HL-60 (cell line): Measurements from ENCODE around the gene IRAK1.

Experiments
- DNase-seq, 2 experiments: peaks; one replicate each; pipeline ENCODE4 v3.0.0-alpha.2; 2010 to 2020; ENCODE audit warnings: low read depth in 1 of 2, low spot score in 1 of 2
- H3K27ac ChIP-seq: fragments of 250-450 bp; sonication (Bioruptor Pico); replicated peaks from 2 replicates; pipeline ENCODE4 v1.5.1; 2020; ENCODE audit warnings: mild to moderate bottlenecking, moderate library complexity
- H3K27me3 ChIP-seq: fragments of 250-450 bp; sonication (Bioruptor Pico); 2 replicates; pipeline ENCODE4 v1.5.1; 2021; ENCODE audit warnings: mild to moderate bottlenecking, moderate library complexity; ENCODE audit not compliant: insufficient read depth, poor library complexity, severe bottlenecking
- H3K4me3 ChIP-seq: replicated peaks from 2 replicates; pipeline ENCODE4 v1.5.1; 2011; ENCODE audit warnings: mild to moderate bottlenecking, control low read depth, low read length; ENCODE audit not compliant: insufficient read depth
- GABPA ChIP-seq: IDR thresholded peaks from 2 replicates; pipeline ENCODE4 v1.6.1; 2012; ENCODE audit warnings: low read depth
- POLR2AphosphoS5 ChIP-seq: IDR thresholded peaks from 2 replicates; pipeline ENCODE4 v1.6.1; 2012; ENCODE audit warnings: low read depth
- SPI1 ChIP-seq: IDR thresholded peaks from 2 replicates; pipeline ENCODE4 v1.6.1; 2012; ENCODE audit warnings: low read depth, mild to moderate bottlenecking, borderline replicate concordance
- TF ChIP-seq, protein P1 (sequence below): IDR thresholded peaks from 2 replicates; pipeline ENCODE4 v1.6.1; 2012; ENCODE audit warnings: low read depth; ENCODE audit not compliant: insufficient replicate concordance
- TF ChIP-seq, protein P2 (sequence below): IDR thresholded peaks from one replicate; pipeline ENCODE4 v1.5.1; 2011; ENCODE audit warnings: low read length, control low read depth, inconsistent platforms; ENCODE audit not compliant: insufficient read depth

Gene IRAK1

DNA sequence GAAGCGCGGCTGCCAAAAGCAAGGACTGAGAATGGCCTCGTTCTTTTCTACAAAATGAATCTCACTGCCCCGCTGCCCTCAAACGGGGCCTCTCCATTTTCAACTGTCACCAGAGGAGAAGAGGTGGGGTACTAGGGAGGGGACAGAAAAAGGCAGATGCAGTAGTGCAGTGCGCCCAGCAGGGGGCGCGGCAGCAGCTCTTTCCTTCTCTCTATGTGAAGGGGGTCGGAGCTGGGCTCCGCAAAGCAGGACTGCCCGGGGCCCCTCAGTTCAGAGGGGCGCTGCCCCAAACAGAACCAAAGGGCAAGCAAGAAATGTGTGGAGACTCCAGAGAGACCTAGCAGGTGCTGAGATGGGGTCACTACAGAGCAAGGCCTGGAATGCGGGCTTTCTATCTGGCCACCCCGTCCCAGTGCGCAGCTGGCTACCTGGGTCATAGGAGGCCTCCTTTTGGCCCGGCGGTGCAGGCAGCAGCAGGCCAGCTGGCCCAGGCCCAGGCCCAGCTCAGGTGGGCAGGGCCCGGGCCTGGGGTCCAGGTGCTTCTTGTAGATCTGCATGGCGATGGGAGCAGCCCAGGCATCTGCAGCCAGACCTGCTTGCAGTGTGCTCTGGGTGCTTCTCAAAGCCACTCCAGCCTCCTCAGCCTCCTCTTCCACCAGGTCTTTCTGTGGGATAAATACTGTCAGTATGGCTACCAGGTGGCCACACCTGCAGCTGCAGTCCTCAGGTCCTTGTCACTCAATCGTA is 5.9 kb downstream of the IRAK1 start:
- peak; percentile 24 to 47 for DNase-seq
- TF ChIP-seq GABPA, result no peak
- TF ChIP-seq, protein P1, sequence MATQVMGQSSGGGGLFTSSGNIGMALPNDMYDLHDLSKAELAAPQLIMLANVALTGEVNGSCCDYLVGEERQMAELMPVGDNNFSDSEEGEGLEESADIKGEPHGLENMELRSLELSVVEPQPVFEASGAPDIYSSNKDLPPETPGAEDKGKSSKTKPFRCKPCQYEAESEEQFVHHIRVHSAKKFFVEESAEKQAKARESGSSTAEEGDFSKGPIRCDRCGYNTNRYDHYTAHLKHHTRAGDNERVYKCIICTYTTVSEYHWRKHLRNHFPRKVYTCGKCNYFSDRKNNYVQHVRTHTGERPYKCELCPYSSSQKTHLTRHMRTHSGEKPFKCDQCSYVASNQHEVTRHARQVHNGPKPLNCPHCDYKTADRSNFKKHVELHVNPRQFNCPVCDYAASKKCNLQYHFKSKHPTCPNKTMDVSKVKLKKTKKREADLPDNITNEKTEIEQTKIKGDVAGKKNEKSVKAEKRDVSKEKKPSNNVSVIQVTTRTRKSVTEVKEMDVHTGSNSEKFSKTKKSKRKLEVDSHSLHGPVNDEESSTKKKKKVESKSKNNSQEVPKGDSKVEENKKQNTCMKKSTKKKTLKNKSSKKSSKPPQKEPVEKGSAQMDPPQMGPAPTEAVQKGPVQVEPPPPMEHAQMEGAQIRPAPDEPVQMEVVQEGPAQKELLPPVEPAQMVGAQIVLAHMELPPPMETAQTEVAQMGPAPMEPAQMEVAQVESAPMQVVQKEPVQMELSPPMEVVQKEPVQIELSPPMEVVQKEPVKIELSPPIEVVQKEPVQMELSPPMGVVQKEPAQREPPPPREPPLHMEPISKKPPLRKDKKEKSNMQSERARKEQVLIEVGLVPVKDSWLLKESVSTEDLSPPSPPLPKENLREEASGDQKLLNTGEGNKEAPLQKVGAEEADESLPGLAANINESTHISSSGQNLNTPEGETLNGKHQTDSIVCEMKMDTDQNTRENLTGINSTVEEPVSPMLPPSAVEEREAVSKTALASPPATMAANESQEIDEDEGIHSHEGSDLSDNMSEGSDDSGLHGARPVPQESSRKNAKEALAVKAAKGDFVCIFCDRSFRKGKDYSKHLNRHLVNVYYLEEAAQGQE, result no peak
- TF ChIP-seq, protein P2, sequence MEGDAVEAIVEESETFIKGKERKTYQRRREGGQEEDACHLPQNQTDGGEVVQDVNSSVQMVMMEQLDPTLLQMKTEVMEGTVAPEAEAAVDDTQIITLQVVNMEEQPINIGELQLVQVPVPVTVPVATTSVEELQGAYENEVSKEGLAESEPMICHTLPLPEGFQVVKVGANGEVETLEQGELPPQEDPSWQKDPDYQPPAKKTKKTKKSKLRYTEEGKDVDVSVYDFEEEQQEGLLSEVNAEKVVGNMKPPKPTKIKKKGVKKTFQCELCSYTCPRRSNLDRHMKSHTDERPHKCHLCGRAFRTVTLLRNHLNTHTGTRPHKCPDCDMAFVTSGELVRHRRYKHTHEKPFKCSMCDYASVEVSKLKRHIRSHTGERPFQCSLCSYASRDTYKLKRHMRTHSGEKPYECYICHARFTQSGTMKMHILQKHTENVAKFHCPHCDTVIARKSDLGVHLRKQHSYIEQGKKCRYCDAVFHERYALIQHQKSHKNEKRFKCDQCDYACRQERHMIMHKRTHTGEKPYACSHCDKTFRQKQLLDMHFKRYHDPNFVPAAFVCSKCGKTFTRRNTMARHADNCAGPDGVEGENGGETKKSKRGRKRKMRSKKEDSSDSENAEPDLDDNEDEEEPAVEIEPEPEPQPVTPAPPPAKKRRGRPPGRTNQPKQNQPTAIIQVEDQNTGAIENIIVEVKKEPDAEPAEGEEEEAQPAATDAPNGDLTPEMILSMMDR, result peak; percentile 63
- TF ChIP-seq SPI1, result no peak
- no peak for TF ChIP-seq POLR2AphosphoS5
- H3K27me3 ChIP-seq, result no peaks in the 10 kb centered on the region
- H3K27ac ChIP-seq, result 0 out of 2 replicates have a peak overlapping the region, but pooled peaks have one; percentile 1
- H3K4me3 ChIP-seq, result no peak overlapping the region

DNA sequence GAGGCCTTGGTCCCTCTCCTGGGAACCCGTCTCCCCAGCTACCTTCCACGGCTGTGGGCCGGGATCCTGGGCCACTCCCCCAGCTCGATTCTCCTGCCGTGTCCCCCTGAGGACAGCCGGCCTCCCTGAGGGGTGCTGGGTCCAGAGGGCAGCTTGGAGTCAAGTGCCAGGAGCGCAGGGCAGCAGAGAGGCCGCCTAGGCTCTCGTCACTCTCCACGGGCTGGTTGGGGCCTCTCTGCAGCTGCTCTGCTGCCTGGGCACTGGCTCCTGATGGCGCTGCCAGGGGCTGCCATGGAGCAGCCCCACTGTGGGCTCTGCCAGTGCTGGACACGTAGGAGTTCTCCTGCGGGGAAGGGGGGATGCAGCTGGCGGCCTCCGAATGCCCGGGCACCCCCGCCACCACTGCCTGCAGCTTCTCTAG is 6.7 kb downstream of the IRAK1 start:
- no peaks in the 10 kb centered on the region for H3K27me3 ChIP-seq
- peak overlapping the region; percentile 1; the same call in 1 of the 2 replicates for H3K27ac ChIP-seq
- TF ChIP-seq SPI1 (no peak), POLR2AphosphoS5 (no peak), GABPA (no peak)
- TF ChIP-seq, protein P2, result no peak
- TF ChIP-seq, protein P1, result no peak
- no peak for DNase-seq
- H3K4me3 ChIP-seq, result no peak overlapping the region

DNA sequence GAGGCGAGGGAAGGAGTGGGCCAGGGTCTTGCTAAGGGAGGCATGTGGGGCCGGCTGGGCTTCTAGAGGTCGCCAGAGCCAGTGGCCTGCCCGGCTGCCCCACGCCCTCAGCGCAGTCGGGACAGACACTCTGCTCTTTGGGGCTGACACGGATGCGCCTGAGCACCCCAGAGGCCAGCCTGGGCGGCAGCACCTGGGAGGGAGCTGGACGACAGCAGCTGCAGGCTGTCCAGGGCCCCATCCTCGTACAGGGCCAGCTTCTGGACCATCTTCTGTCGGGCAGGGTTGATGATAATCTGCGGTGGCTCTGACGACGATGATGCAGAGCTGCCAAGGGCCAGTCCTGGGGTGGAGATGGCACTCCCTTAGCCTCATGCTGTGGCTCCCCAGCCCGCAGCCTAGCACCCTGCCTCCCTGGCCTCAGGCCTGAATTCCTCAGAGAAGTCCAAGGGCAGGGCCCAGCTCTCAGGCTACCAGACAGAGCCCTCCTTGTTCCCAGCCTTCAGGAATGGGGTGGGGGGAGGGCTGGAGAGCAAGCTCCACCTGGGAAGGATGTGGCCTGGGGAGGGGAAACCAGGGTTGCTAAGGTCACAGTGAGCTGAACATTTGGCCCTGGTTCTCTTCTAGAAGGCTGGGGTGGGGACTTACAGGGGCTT is 7.2 kb downstream of the IRAK1 start:
- Histone ChIP-seq H3K4me3 (no peak overlapping the region), H3K27me3 (no peaks in the 10 kb centered on the region)

More for the DNA sequence above, 7.2 kb downstream of the IRAK1 start:
- TF ChIP-seq, protein P2, result no peak
- TF ChIP-seq, protein P1, result no peak
- TF ChIP-seq SPI1 (no peak), POLR2AphosphoS5 (no peak; the same call in 1 of the 2 replicates), GABPA (no peak)
- peak overlapping the region; percentile 1; the same call in 1 of the 2 replicates for H3K27ac ChIP-seq
- no peak for DNase-seq
